ENCODE measurements around the gene DOCK1.
"Not testable (repeated sequence)": the region's sequence is repeated elsewhere in the genome, so short reads cannot be mapped to it uniquely, and the experiment has no call there.

The DOCK1 gene

DNA sequence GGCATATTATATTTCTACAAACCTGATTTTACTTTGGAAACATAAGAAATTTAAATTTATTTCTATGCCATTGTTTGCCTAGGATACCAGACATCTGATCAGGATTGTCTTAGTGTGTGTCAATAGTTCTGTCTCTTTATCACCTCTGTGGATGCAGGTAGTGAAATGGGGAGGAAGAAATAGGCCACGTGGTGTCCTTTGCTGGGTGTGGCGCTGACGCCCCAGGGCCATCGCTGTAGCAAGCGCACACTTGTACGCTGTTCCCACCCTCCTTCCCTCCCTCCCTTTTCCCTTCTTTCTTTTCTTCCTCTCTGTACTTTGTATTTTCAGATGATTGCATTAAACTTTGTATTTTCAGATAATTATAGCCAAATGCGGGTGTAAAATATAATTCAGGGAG, 5.0 kb downstream of the DOCK1 start:
- TF ChIP-seq, protein P1, sequence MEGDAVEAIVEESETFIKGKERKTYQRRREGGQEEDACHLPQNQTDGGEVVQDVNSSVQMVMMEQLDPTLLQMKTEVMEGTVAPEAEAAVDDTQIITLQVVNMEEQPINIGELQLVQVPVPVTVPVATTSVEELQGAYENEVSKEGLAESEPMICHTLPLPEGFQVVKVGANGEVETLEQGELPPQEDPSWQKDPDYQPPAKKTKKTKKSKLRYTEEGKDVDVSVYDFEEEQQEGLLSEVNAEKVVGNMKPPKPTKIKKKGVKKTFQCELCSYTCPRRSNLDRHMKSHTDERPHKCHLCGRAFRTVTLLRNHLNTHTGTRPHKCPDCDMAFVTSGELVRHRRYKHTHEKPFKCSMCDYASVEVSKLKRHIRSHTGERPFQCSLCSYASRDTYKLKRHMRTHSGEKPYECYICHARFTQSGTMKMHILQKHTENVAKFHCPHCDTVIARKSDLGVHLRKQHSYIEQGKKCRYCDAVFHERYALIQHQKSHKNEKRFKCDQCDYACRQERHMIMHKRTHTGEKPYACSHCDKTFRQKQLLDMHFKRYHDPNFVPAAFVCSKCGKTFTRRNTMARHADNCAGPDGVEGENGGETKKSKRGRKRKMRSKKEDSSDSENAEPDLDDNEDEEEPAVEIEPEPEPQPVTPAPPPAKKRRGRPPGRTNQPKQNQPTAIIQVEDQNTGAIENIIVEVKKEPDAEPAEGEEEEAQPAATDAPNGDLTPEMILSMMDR (IDR thresholded peaks at IDR 0.05), result no peak
- TF ChIP-seq ZFX (IDR thresholded peaks at IDR 0.05; ENCODE audit: borderline replicate concordance), result no peak
- H3K27ac ChIP-seq, result no peak overlapping the region

DNA sequence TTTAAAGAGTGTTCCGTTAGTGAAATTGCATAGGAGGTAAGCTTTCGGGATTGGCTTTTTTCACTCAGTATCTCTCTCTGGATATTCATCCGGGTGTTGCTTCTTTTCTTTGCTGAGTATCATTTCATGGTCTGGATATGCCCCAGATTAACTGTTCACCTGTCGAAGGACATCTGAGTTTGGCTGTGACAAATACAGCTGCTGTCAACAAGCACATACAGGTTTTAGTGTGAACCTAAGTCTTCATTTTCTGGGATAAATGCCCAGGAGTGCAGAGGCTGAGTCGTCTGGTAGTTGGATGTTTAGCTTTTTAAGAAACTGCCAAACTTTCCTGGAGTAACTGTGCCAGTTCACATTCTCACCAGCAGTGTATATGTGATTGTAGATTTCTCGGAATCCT, 5.6 kb downstream of the DOCK1 start:
- no peak overlapping the region for H3K27ac ChIP-seq
- no peak for TF ChIP-seq ZFX (IDR thresholded peaks at IDR 0.05; ENCODE audit: borderline replicate concordance)
- TF ChIP-seq, protein P1 (IDR thresholded peaks at IDR 0.05), result no peak

GRCh38 chr10:126911301-126911700, 6.1 kb downstream of the DOCK1 start:
- TF ChIP-seq ZFX (IDR thresholded peaks at IDR 0.05; ENCODE audit: borderline replicate concordance), result no peak
- TF ChIP-seq, protein P1 (IDR thresholded peaks at IDR 0.05), result no peak

DNA sequence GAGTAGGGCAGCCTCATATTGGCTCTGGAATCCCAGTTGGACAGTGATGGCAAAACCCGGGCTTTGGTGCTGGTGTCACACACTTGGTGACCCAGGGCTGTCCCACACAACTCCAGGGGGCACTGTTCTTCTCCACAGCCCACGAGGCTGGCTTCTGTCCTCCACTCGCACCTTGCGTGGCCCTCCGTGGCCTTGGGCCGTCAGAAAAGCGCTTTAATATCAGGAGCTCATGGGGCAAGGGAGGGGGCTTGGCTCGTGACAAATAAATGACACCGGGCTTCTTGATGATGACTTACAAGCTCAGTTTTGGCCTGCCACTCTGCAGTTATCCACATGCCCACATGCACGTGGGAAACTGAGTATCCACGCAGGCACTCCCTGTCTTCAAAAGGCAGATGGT, 8.1 kb downstream of the DOCK1 start:
- no peak for TF ChIP-seq ZFX (IDR thresholded peaks at IDR 0.05; ENCODE audit: borderline replicate concordance)
- TF ChIP-seq, protein P1 (IDR thresholded peaks at IDR 0.05), result no peak

More at GRCh38 chr10:126911301-126911700, 6.1 kb downstream of the DOCK1 start:
- H3K27ac ChIP-seq, result no peak overlapping the region

DNA sequence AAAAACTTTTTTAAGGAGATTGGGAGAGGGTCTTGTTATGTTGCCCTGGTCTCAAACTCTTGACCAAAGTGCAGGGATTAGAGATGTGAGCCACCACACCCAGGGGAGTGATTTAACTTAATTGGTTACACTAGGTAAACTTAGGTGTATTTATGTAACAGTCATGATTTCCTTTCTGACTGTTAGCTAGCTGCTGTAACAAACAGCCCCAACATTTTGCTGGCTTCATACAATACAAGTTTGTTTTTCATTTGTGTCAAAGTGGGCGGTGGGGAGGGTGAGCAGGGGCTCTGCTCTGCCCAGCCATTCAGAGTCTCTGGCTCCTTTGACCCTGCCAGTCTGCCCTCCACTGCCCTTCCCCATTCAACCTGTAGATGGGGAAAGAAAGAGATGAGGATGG, 9.3 kb downstream of the DOCK1 start:
- TF ChIP-seq, protein P1 (IDR thresholded peaks at IDR 0.05), result no peak
- TF ChIP-seq ZFX (IDR thresholded peaks at IDR 0.05; ENCODE audit: borderline replicate concordance), result no peak

More for the DNA sequence above, 8.1 kb downstream of the DOCK1 start:
- no peak overlapping the region for H3K27ac ChIP-seq

DNA sequence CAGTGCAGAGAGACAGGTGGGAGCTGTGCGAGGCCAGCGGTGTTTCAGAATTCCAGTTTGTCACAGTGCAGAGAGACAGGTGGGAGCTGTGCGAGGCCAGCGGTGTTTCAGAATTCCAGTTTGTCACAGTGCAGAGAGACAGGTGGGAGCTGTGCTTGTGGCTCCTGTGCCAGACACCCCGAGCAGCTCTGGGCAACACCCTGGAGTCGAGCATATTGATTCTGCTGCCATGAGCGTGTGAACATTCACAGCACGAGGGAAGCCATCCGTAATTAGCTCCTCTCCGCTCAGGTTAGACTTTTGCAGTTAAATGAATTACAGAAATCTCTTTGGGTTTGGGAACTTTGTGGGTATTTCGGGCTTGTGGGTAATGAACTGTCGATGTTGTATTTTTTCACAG, 11.7 kb downstream of the DOCK1 start:
- H3K27ac ChIP-seq, result not testable (repeated sequence)

More for the DNA sequence above, 9.3 kb downstream of the DOCK1 start:
- no peak overlapping the region for H3K27ac ChIP-seq

DNA sequence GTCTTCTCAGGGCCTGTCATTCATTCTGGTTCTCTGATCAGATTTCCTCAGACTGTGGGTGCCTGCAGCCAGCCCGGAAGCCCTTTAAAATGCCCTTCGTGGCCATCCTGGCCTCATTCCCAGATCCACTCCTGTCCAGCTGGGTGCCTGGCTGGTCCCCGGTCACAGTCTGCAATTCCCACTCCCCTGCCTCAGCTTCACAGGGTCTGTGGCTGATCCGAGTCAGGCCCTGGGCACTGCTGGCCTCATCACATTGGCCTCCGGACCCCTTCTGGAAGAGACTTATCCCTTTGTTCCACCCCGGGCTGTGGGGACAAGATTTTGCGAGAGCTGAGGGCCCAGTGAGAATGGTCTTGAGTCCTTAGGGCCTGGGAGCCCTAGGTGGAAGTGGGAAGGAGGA, 12.1 kb downstream of the DOCK1 start:
- no peak overlapping the region for H3K27ac ChIP-seq
- TF ChIP-seq, protein P1 (IDR thresholded peaks at IDR 0.05), result no peak
- no peak for TF ChIP-seq ZFX (IDR thresholded peaks at IDR 0.05; ENCODE audit: borderline replicate concordance)

All from 22Rv1 (cell line).